ENCODE measurements around the gene UBE2Q2. TPM values are rescaled to one million over a fixed set of nuclear protein-coding genes. Genes with fewer than 3 reads are reported as not detected.

The UBE2Q2 gene
- total and polyA plus RNA-seq, 9 of the 15 experiments (the other 6 are each of a cell fraction or from before 2014, with no cell fraction given) = 6.2 to 24.0 (median 16.2) TPM

DNA sequence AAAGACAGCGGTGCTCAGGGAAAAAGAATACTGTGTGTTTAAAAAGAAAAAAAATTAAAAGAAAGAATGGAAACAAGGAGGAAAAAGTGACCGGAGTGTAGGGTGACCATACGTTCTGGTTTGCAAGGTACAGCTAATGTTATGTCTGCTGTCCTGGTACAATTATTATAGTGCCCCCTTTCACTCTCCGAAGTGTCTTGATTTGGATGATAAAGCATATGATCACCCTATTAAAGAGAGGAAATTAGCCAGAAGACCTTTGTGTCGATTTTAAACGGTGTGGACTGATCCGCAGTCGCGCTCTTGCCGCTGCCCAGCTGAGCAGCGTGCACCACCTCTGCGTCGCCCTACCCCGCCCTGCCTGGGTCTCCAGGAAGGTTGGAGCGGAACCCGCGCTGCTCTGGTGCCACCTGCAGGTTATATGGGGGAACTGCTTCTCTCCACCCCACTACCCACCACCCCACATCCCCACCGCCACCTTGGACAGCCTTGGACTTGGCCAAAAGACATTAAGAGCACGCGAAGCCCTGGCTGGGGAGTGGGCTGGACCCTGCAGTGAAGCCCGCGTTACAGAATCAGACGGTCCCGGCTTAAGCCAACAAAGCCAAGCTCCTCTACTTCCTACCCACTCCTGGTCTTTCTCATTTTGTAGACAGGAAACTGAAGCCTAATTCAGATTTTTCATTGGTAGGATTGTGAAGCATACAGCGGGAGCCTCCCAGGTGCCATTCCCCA, 41.2 kb upstream of the UBE2Q2 start (continued):
- TF ChIP-seq RBM25 (IDR thresholded peaks at IDR 0.05; ENCODE audit: low read depth, low read length, severe bottlenecking) (no peak), RHOXF2B (CRISPR knock-in tag; conservative IDR thresholded peaks at IDR 0.05) (no peak), RBM22 (IDR thresholded peaks at IDR 0.05; ENCODE audit: low read depth, low read length, poor library complexity, severe bottlenecking) (no peak), ZNF79 (CRISPR knock-in tag; IDR thresholded peaks at IDR 0.05; ENCODE audit: low read depth) (no peak), XRCC3 (IDR thresholded peaks at IDR 0.05) (no peak), ZNF165 (CRISPR knock-in tag; IDR thresholded peaks at IDR 0.05; ENCODE audit: borderline replicate concordance) (no peak), PTBP1 (IDR thresholded peaks at IDR 0.05; ENCODE audit: low read depth, low read length) (no peak), PYGO2 (tag; IDR thresholded peaks at IDR 0.05) (no peak), SIN3A (IDR thresholded peaks at IDR 0.05; ENCODE audit: borderline replicate concordance in 2 of 2, control insufficient read depth in 1 of 2, low read depth in 2 of 2, low read length in 2 of 2) (peak in 1 of 2 experiments; percentile 68; a peak in 1 of 4 replicates), BRCA1 (IDR thresholded peaks at IDR 0.05) (no peak), BRCA1 (CRISPR knock-in tag; IDR thresholded peaks at IDR 0.05) (no peak)
- TF ChIP-seq, protein P1, sequence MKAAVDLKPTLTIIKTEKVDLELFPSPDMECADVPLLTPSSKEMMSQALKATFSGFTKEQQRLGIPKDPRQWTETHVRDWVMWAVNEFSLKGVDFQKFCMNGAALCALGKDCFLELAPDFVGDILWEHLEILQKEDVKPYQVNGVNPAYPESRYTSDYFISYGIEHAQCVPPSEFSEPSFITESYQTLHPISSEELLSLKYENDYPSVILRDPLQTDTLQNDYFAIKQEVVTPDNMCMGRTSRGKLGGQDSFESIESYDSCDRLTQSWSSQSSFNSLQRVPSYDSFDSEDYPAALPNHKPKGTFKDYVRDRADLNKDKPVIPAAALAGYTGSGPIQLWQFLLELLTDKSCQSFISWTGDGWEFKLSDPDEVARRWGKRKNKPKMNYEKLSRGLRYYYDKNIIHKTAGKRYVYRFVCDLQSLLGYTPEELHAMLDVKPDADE (conservative IDR thresholded peaks at IDR 0.05; ENCODE audit: control insufficient read depth, low read depth, low read length) = 0 out of 2 replicates have a peak, but pooled peaks have one; percentile 45
- TF ChIP-seq, protein P2, sequence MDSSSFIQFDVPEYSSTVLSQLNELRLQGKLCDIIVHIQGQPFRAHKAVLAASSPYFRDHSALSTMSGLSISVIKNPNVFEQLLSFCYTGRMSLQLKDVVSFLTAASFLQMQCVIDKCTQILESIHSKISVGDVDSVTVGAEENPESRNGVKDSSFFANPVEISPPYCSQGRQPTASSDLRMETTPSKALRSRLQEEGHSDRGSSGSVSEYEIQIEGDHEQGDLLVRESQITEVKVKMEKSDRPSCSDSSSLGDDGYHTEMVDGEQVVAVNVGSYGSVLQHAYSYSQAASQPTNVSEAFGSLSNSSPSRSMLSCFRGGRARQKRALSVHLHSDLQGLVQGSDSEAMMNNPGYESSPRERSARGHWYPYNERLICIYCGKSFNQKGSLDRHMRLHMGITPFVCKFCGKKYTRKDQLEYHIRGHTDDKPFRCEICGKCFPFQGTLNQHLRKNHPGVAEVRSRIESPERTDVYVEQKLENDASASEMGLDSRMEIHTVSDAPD (CRISPR knock-in tag; IDR thresholded peaks at IDR 0.05) = no peak

All from K562 (cell line).